ENCODE measurements around the gene C1orf216. TPM values are rescaled to one million over a fixed set of nuclear protein-coding genes. Genes with fewer than 3 reads are reported as not detected.

The C1orf216 gene
- total RNA-seq, 2 experiments from 2014 or later = 18.3 to 20.9 TPM

Other genes starting within 250 kb of the C1orf216 start
- 10 to 100 TPM; 36.0 to 45.7 TPM for gene KIAA0319L, start 161.5 kb downstream of the C1orf216 start, total RNA-seq
- gene NCDN, start 161.1 kb downstream of the C1orf216 start, total RNA-seq = 10 to 100 TPM; 20.1 to 31.7 TPM
- 1 to 10 TPM in 1 of 2 experiments, under 1 TPM in 1; 0.68 to 1.0 TPM for gene TFAP2E, start 145.6 kb downstream of the C1orf216 start, total RNA-seq
- gene PSMB2, start 77.4 kb downstream of the C1orf216 start, total RNA-seq = 100 to 1,000 TPM in 1 of 2 experiments, 10 to 100 TPM in 1; 88.8 to 103 TPM
- 100 to 1,000 TPM in 1 of 2 experiments, 10 to 100 TPM in 1; 99.8 to 102 TPM for gene CLSPN, start 51.1 kb upstream of the C1orf216 start, total RNA-seq
- 10 to 100 TPM; 12.1 to 16.1 TPM for gene AGO4, start 89.1 kb upstream of the C1orf216 start, total RNA-seq
- 10 to 100 TPM; 23.7 to 29.3 TPM for gene AGO1, start 164.3 kb upstream of the C1orf216 start, total RNA-seq
- 10 to 100 TPM; 26.2 to 33.1 TPM for gene AGO3, start 212.2 kb upstream of the C1orf216 start, total RNA-seq